SU-DHL-6 (cell line): ENCODE measurements around the gene KIZ.

Experiments
- H2AFZ ChIP-seq: fragments of 200-600 bp; sonication (generic); 2 replicates; pipeline ENCODE4 v1.6.1; 2014; ENCODE audit warnings: low read depth, mild to moderate bottlenecking, moderate library complexity, mixed read lengths, antibody characterized with exemption, low read length; ENCODE audit not compliant: severe bottlenecking
- H3F3A ChIP-seq: fragments of 200-600 bp; shearing (Covaris generic); 2 replicates; pipeline ENCODE4 v1.6.0; 2016; ENCODE audit warnings: antibody characterized with exemption, mild to moderate bottlenecking; ENCODE audit not compliant: insufficient read depth
- H3K27ac ChIP-seq: fragments of 200-600 bp; sonication (generic); 2 replicates; pipeline ENCODE4 v1.5.1; 2016; ENCODE audit warnings: low read depth, mild to moderate bottlenecking, low read length, moderate library complexity, mixed read lengths
- H3K27me3 ChIP-seq: fragments of 200-600 bp; sonication (generic), shearing (Covaris generic); 2 replicates; pipeline ENCODE4 v1.6.0; 2014; ENCODE audit warnings: mild to moderate bottlenecking, low read length
- H3K36me3 ChIP-seq: fragments of 200-600 bp; sonication (generic); 2 replicates; pipeline ENCODE4 v1.6.1; 2014; ENCODE audit warnings: mild to moderate bottlenecking, low read length, mixed read lengths
- H3K4me2 ChIP-seq: fragments of 300-600, 200-600 bp; shearing (Covaris generic), sonication (generic); 2 replicates; pipeline ENCODE4 v1.6.0; 2014; ENCODE audit warnings: low read length, low read depth, mild to moderate bottlenecking; ENCODE audit not compliant: poor library complexity, severe bottlenecking
- H3K4me3 ChIP-seq: fragments of 200-600 bp; sonication (generic); 2 replicates; pipeline ENCODE4 v1.5.1; 2014; ENCODE audit warnings: antibody characterized with exemption, low read length, mild to moderate bottlenecking, mixed read lengths; ENCODE audit not compliant: insufficient read depth, poor library complexity, severe bottlenecking
- H3K79me2 ChIP-seq: fragments of 200-600 bp; sonication (generic); 2 replicates; pipeline ENCODE4 v1.6.1; 2014; ENCODE audit warnings: mild to moderate bottlenecking, low read length, moderate library complexity; ENCODE audit not compliant: insufficient read depth
- H3K9ac ChIP-seq: fragments of 200-600 bp; sonication (generic); 2 replicates; pipeline ENCODE4 v1.7.0; 2014; ENCODE audit warnings: mild to moderate bottlenecking, low read length
- H3K9me2 ChIP-seq: fragments of 200-600 bp; sonication (generic); replicated peaks from 2 replicates; pipeline ENCODE4 v1.6.1; 2014; ENCODE audit warnings: low read length; ENCODE audit not compliant: insufficient read depth
- H3K9me3 ChIP-seq: fragments of 200-600 bp; sonication (generic); 2 replicates; pipeline ENCODE4 v1.6.1; 2014; ENCODE audit warnings: low read length, mixed read lengths; ENCODE audit not compliant: insufficient read depth
- H4K20me1 ChIP-seq: fragments of 200-600 bp; sonication (generic); 2 replicates; pipeline ENCODE4 v1.6.1; 2014; ENCODE audit warnings: low read depth, mild to moderate bottlenecking, antibody characterized with exemption, low read length, moderate library complexity, mixed read lengths
- CTCF ChIP-seq: fragments of 200-600 bp; sonication (generic); IDR thresholded peaks from one replicate; pipeline ENCODE4 v1.5.1; 2017; ENCODE audit warnings: antibody characterized with exemption, mild to moderate bottlenecking, low read length, moderate library complexity; ENCODE audit not compliant: insufficient read depth, poor library complexity, severe bottlenecking
- EZH2phosphoT487 ChIP-seq: fragments of 200-600 bp; sonication (generic), shearing (Covaris generic); conservative IDR thresholded peaks from 2 replicates; pipeline ENCODE4 v1.6.1; 2018; ENCODE audit warnings: mild to moderate bottlenecking, antibody characterized with exemption, low read length, moderate library complexity, mixed read lengths

Gene KIZ

GRCh38 chr20:21103582-21104465, 22.1 kb upstream of the KIZ start:
- TF ChIP-seq CTCF (no peak), EZH2phosphoT487 (no peak)
- H3K9me3 ChIP-seq = no peaks in the 10 kb centered on the region
- no peaks in the 10 kb centered on the region for H3K79me2 ChIP-seq
- no peak overlapping the region for H2AFZ ChIP-seq
- H3K9me2 ChIP-seq = no peaks in the 10 kb centered on the region
- H3K27ac ChIP-seq = no peak overlapping the region
- no peaks in the 10 kb centered on the region for H3K27me3 ChIP-seq
- no peak overlapping the region for H3K4me3 ChIP-seq
- no peak overlapping the region for H3K9ac ChIP-seq
- H4K20me1 ChIP-seq = no peaks in the 10 kb centered on the region
- H3F3A ChIP-seq = no peaks in the 10 kb centered on the region
- no peak overlapping the region for H3K4me2 ChIP-seq
- H3K36me3 ChIP-seq = no peaks in the 10 kb centered on the region

- no peak overlapping the region for H3K27ac ChIP-seq
- TF ChIP-seq EZH2phosphoT487 (no peak), CTCF (no peak)
- H3K9me3 ChIP-seq = no peaks in the 10 kb centered on the region
- H3K36me3 ChIP-seq = no peaks in the 10 kb centered on the region
- H2AFZ ChIP-seq = no peak overlapping the region
- no peaks in the 10 kb centered on the region for H4K20me1 ChIP-seq
- no peak overlapping the region for H3K9ac ChIP-seq
- no peak overlapping the region for H3K4me3 ChIP-seq
- no peaks in the 10 kb centered on the region for H3K79me2 ChIP-seq
- no peaks in the 10 kb centered on the region for H3K9me2 ChIP-seq
- H3F3A ChIP-seq = no peaks in the 10 kb centered on the region
- H3K27me3 ChIP-seq = no peaks in the 10 kb centered on the region
- no peak overlapping the region for H3K4me2 ChIP-seq
These were observed 21.5 kb upstream of the KIZ start for GRCh38 chr20:21104466-21104761.

GRCh38 chr20:21104921-21105320, 21.0 kb upstream of the KIZ start:
- H3K4me3 ChIP-seq = no peak overlapping the region
- no peaks in the 10 kb centered on the region for H3K9me3 ChIP-seq
- H3K27me3 ChIP-seq = no peaks in the 10 kb centered on the region
- H3K9ac ChIP-seq = no peak overlapping the region
- H3K9me2 ChIP-seq = no peaks in the 10 kb centered on the region
- H3F3A ChIP-seq = no peaks in the 10 kb centered on the region
- H3K36me3 ChIP-seq = no peaks in the 10 kb centered on the region
- no peak overlapping the region for H2AFZ ChIP-seq
- no peaks in the 10 kb centered on the region for H3K79me2 ChIP-seq
- no peak for TF ChIP-seq EZH2phosphoT487
- no peak for TF ChIP-seq CTCF
- no peak overlapping the region for H3K4me2 ChIP-seq
- H4K20me1 ChIP-seq = no peaks in the 10 kb centered on the region
- H3K27ac ChIP-seq = no peak overlapping the region
